Stimulated activated CD8-positive, alpha-beta memory T cell treated with anti-CD3 and anti-CD28 coated beads, Interleukin-7, amount 100 ng/mL, for 1 hour (primary cell): ENCODE data around the gene HAPLN1.

ENCODE experiments used
- DNase-seq, 2 donors: peaks; one replicate each; pipeline ENCODE4 v3.0.0-alpha.2; 2020; ENCODE audit warnings: low read depth in 2 of 2

The HAPLN1 gene

DNA sequence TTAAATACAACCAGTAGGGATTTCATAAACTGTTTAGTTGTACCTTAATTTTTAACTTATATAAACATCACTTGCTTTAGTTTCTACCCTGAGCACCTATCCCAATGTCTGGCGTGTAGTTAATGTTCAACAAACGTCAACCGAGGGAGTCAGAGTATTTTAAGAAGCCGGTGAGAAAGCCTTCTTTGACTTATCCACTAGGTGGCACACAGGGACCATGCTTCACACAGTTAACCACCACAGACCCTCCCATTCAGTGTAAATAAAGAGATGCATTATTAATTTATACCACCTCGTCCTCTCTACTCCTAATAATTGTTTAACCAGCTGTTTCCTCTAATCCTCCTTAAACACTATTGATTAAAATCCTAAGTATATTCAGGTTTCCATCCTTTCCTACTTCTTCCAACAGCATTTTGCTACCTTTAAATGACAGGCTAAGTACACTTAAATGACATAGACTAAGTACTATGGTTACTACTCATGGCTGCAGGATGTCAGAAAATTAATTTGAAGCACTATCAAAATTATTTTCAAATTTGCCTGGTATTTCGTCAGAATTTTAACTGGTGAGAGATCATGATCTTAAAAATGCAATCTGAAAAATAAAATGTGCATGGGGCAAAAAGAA is 2.3 kb downstream of the HAPLN1 start:
- DNase-seq, result no peak

DNA sequence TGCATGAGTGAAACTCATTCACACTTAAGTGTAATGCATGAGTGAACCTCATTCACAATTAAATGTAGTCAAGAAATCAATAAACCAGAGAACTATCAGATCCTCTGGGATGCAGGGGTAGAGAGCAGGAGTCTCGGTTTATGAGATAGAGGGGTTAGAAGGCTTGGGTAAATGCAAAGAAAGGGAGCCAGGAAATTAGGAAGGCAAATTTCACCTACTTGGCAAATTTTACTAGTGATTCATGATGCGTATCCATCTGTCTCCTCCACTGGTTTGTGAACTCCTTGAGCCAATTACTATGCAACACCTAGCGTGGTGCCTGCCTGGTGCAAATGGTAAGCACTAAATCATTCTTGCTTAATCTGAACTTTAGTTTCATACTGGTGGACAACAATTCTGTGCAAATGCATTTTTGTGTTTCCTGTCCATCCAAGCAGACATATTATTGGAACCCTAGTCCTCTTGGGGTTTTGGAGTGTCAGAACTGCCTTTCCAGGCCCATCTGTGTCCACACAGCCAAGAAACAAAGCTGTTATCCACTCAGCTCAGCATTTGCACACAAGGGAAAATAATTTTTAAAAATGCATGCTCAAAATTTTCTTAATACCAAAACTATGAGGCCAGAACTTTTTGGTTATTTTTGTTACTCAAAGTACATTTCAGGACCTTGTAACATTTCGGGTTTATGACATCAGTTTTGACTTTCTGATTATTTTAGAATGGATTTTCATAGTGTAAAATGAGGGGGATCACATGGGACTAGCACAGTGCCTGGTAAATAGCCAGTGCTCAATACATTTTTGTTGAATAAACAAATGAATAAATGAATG is 5.2 kb downstream of the HAPLN1 start:
- DNase-seq, result no peak

DNA sequence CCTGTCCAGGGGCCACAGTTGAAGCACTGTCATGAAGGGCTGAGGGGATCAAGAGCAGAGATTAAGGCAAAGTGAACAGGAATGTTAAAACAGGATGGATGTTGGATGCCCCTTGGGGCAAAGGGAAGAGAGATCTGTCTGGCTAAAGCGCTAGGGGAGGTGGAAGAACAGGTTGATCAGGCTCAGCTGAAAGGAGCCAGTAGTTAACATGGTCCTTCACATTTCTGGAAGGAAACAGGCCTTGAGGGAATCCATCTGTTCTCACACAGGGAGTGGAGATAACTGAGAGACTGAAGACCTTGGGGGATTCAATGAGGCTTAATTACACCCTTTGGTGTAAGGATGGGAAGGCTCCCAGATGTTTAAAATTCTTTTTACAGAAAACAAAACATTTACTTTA is 5.8 kb downstream of the HAPLN1 start:
- no peak for DNase-seq

DNA sequence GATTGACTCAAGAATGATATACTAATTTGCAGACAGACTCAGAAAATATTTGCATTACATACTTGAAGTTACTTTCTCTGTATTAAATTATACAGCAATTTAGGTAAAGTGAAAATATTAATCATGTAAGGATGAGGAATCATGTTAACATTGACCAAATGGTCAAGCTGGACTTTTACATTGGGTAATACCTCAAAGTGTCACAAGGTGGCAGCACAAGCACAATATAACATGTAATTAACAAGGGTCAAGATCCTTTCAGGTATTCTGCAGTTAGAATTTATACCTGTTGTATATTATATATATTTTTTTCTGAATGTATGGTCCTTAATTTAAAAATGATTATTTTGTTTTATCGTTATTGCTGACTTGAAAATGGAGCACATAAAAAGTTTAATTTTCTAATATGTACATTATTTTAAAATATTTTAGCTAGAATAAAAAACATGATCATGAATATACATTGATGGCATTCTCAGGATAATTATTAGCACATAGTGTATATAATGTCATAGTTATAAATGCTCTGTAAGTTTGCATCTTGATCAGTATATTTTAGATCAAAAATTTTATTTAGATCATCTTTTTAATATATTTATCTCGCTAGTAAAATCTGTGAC is 8.6 kb downstream of the HAPLN1 start:
- no peak for DNase-seq

DNA sequence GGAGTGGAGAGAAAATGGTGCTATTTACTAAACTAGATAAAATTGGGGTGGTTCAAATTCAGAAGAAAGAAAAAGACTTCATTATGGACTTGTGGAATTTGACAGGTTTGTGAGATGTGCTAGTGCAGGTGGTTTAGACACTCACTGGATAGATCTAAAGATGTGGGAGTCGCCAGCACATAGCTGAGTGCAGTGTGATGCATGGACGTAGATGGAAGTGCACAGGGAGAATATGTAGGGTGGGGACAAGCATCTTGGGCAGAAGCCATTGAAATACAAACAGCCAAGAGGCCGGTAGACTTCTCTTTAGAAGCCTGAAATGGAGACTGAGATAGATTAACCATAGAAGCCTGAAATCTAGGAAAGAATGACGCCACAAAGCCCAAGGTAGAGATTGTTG is 10.7 kb downstream of the HAPLN1 start:
- no peak for DNase-seq

DNA sequence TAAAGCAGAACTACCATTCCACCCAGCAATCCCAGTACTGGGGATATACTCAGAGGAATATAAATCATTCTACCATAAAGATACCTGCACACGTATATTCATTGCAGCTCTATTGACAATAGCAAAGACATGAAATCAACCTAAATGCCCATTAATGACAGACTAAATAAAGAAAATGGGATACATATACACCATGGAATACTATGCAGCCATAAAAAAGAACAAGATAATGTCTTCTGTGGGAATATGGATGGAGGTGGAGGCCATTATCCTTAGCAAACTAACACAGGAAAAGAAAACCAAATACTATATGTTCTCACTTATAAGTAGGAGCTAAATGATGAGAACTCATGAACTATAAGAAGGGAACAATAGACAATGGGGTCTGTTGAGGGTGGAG is 12.5 kb downstream of the HAPLN1 start:
- no peak for DNase-seq

DNA sequence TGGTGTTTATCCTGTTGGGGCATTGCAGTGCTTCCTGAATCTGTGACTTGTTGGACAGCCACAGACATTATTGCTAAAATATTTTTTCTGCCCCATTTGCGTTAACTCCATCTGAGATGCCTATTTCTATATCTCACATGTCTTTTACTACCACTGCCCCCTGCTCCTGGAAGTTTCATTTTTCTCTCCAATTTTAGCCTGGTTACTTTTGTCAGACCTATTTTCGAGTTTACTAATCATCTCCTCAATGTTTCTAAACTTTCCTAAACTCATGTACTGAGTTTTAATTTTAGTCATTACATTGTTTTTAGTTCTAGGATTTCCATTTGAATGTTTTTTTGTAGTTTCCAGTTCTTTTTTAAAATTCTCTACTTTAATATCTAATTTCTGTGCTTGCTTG is 17.6 kb downstream of the HAPLN1 start:
- DNase-seq, result no peak

DNA sequence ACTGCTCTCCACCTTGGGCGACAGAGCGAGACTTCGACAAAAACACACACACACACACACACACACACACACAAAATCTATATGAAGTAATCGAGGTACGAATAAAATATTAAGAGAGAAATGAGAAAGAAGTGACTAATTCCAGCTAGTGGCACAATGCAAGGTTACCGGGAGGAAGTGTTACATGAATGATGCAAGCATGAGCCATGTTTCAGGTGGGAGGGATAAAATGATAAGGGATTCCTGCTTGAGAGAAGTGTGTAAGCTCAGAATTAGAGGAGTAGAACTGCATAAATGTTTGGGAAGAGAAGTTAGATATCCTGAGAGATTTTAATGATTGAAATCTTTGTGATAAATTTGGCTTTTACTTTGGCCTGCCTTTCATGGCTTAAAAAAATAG is 18.8 kb downstream of the HAPLN1 start:
- DNase-seq, result no peak

DNA sequence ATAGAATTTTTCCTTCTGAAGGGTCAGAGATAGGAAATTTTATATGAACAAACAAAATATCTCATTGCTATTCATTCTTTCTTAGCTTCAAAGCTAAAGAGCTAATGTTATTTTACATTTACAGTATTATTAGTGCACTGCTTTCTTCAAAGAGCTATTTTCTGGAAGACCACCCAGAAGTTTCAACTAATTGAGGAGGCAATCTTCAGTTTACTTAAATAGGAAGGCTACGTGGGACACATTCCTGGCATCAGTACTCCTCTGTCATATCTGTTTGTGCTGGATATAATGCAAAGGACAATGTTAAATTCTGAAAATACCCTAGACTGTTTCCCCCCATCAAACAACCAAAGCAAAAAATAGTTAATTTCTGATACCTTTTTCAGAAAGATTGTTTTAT is 30.8 kb downstream of the HAPLN1 start:
- DNase-seq, result no peak

DNA sequence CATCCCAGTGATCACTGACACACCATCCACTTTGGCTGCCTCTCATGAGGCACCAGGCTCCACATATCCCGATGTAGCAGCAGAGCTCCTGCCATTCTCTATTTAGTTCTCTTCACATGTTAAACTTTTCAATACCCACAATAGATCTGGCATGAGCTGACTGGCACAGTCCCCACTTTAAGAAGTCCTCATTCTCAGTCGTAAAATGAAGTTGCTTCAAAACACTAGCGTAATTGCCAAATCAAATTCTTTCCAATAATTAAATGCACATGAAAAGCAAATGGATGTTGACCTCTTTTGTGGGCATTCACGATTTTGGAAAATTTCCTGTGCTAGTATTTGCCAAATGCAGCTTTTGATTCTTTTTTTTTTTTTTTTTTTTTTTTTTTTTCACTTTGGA is 32.4 kb downstream of the HAPLN1 start:
- no peak for DNase-seq

DNA sequence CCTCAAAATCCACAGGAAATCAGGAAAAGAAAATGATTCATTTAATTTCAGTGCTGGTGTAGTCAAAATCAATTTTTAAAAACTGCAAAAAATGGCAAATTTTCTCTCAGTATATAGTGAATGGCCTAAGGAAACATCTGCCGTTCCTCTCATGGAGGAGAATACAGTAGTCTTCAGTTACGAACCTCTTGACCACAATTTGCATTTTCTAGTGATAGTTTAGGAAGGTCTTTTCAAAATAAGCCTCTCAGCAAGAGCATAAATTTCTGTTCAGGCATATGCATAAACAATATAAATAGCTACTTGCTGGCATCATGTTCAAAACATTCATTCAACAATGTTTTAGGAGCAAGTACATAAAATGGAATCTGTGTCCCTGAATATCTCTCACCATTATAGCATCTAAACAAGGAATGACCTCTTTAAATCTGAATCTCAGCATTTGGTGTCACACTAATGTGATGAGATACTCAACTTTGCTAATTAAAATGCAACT is 33.5 kb downstream of the HAPLN1 start:
- no peak for DNase-seq

DNA sequence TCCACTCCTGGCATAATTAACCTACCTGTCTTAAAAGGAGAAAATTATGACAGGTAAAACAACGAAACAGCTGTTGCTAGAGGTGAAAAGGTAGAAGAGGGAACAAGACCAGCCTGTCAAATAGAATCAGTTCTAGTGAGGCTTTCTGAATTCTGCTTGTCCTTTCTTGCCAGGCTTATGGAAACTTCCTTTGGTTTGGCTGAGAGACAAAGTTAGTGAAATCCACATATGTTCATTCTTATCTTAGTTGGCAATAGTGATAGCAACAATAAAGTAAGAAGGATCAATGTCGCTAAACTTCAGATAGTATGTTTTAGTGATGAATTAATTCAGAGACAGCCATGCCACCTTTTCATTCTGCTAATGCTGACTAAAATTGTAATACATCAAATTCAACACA is 34.4 kb downstream of the HAPLN1 start:
- DNase-seq, result no peak

DNA sequence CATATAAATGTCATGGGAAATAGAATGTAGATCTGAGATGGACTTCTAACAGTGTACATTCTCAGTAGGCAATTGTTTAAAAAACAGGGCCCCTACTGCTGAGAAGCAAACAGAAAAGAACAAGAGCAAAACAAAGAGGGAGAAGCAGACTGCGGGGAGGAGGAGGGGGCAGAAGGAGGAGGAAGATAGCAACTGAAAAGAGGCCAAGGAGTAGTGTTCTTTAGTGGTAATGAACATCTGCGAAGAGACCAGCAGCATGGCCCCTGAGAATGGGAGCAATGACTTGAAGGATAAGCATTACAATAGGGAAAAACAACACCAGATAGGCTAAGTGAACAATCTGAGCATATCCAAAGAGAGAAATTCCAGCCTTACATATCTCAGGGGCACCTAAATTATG is 36.8 kb downstream of the HAPLN1 start:
- DNase-seq, result no peak

DNA sequence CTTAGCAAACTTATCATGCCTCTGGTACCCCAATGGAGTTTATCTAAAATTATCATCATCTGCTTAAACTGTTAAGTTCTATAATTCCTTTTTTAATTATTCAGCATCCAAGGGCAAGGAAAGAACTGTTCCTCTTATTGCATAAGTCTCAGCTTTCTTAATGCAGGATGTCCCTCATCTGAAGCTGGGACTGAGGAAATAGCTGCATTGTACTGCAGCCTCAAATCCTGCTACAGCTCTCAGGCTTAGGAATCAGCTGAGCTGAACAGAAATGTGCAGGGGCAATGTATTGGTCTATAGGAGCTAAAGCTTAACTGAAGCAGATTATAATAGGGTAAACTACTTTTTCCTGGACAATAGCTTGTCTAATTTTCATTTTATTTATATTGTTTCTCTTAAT is 48.0 kb downstream of the HAPLN1 start:
- no peak for DNase-seq

DNA sequence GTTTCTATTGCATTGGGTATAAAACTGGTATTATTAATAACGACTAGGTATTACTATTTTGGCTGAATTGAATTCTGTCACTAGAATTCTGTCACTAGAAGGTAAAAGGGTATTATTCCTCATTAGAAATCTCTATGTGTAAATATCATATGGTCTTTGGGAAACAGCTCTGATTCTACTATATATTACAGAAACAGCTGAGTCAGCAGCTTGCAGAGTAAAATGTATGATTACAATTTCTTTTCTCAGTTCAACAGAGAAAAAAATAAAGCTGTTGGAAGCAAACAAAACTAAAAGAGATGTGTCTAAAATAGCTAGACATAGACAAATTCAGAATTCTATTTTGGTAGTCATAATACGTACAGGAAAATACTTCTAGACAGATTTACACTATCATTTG is 48.5 kb downstream of the HAPLN1 start:
- no peak for DNase-seq

DNA sequence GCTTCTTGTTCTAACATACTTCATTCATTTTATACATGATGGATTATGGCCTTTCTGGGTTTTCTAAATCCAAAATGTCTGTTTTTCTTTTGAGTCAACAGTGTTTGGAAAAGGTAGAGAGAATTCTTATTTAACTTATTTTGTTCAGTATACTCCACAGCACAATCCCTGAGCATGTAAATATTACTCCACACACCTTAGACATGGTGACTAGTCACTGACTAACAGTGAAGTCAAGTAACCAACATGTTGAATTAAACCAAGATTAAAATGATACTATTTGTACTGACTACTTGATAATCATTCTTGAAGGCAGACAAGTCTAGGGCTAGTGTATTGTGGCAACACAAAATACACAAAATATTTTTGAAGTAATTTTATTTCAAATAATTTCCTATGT is 55.0 kb downstream of the HAPLN1 start:
- no peak for DNase-seq

DNA sequence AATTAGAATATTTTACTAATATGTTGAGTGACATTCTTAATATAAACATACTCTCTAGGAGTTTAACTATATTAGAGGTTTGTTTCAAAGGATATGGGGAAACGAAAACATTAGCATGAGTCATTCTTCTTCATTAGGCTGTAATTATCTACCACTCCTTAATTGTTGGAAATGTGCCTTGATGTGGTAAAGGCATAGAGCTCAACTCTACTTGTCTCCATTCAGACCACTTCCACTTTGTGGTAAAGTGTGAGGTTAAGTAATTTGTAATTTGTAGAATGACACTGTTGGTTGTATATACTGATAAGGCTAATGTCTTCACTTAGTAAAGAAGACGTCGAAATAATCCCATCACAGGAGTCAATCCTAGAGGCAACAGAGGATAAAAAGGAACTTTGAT is 58.1 kb downstream of the HAPLN1 start:
- DNase-seq, result no peak

DNA sequence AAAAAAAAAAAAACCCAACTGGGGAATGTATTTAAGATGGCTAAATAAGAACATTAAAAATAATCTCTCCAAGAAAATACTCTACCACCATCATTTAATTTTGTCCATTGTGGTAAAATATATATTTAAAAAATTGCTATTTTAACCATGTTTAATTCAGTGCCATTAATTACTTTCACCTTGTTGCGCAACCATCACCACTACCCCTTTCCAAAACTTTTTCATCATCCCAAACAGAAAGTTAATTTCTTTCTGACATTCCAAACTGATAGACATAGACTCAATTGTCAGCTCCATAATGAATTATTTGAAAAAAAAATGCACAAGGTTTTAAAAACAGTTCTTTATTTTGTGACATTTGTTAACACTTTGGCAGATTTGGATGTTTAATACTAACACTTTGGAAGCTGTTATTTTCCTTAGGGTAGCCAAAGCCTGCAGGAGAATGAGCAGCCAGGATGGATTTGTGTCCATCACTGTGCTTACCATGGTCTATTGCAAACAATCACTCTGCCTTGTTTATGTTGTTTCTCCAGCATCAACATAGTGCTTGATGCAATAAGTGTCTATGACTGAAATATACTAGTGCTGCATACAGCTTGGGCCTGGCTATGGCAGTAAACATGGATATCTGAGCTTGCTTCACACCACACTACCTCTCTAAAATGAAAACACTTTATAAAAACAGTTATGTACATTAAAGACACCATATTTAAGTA is 62.7 kb downstream of the HAPLN1 start:
- DNase-seq, result no peak

DNA sequence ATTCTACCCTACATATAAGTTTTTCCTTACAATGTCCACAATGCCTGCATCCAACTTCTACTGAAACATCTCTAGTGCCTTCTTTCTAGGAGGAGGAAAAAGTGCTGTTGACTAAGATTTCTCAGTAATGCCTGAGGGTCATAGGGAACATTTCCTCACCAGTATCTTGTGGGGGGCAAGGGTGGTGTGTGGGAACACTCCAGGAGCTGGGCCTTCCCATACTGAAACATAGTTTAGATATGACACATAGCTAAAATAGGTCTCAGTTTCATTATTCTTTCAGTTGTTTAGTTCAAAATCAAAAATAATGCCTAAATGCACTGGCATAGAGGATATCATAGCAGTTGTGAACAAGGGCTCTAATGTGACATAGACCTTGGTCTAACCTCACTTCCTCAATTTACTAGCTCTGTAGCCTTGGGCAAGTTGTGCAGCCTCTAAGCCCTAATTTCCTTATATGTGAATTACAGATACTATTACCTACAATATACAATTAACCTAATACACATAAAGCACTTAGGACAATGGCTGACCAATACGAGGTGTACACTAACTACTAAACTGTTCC is 66.1 kb downstream of the HAPLN1 start:
- DNase-seq, result no peak

DNA sequence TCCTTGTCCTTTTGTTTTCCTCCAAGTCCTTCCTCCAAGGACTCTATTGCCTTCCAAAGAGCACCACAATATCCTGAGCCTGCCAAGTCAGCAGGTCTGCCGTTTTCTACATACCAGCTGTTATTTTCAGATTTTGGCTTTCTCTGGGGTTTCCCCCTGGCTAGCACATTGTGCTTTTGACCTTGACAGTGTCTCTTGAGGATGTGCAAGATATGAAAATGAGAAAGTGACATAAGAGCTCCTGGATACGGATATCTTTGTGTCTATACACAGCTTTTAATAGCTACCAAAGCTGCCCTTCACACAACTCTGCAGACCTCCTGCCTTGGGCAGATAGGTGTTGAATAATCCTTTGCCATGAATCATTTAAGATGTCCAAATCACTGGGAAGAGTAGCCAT is 67.0 kb downstream of the HAPLN1 start:
- no peak for DNase-seq

DNA sequence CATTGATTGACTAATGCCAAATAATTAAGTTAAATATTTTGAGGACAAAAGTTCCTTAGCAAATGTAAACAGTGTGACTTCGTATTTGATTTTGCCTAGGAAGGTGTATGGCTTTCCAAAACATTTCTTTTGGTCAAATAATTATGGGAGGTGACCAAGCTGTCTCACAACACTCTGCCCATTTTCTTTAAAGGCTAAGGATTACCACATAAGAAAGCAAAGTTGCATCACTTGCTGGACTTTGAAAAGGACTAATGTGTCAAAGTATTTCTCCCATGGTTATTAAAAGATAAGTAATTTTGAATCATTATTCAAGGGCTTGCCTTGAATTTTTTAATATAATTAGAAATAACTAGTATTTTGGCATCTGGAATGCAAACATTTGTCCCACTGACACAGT is 74.7 kb downstream of the HAPLN1 start:
- DNase-seq, result no peak

DNA sequence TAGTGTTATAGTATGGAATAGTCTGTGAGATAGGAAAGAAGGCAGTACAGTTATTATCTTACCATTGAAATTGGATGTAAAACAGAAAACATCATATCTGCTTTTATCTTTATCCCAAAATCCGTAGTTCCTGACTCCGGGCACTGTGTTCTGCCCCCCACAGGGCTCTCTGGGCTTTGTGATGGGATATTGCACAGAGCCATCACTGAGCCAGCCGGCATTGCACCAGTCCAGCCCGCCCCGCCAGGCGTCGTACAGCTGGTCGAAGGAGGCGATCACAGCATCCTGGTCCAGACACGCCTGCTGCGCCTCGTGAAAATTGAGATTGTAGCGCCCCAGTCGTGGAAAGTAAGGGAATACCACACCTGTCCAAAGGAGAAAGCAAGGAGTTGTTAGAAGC is 76.4 kb downstream of the HAPLN1 start:
- DNase-seq, result no peak
